HFFc6 (cell line): ENCODE data around the gene RELN. TPM values are rescaled to one million over a fixed set of nuclear protein-coding genes. Genes with fewer than 3 reads are reported as not detected.
A peak's percentile ranks its signal among the peaks of the same experiment; 100 is the strongest.

ENCODE experiments used
- DNase-seq: peaks from one replicate; pipeline ENCODE4 v3.0.0-alpha.2; 2018
- H3K27ac Mint-ChIP-seq: 2 replicates; pipeline ENCODE4 v1.8.0; 2020; ENCODE audit warnings: mild to moderate bottlenecking, mixed read lengths
- H3K27me3 Mint-ChIP-seq: 2 replicates; pipeline ENCODE4 v1.8.0; 2021; ENCODE audit warnings: mild to moderate bottlenecking, moderate library complexity, mixed read lengths; ENCODE audit not compliant: insufficient read depth
- H3K36me3 Mint-ChIP-seq: 2 replicates; pipeline ENCODE4 v1.8.0; 2021; ENCODE audit warnings: low read depth, mixed read lengths
- H3K4me1 Mint-ChIP-seq: 2 replicates; pipeline ENCODE4 v1.8.0; 2020; ENCODE audit warnings: low read depth, mixed read lengths
- H3K4me3 Mint-ChIP-seq: 2 replicates; pipeline ENCODE4 v1.8.0; 2020; ENCODE audit warnings: mild to moderate bottlenecking, moderate library complexity, mixed read lengths
- H3K9me3 Mint-ChIP-seq: 2 replicates; pipeline ENCODE4 v1.8.0; 2020; ENCODE audit warnings: mild to moderate bottlenecking, mixed read lengths
- total RNA-seq, 6 experiments: library from RNA; stranded (reverse); fragmentation: NEBNext Ultra II Directional; extraction: Animal tissue kit (Norgen Biotek cat#: 25700); gene quantifications; 2 replicates in 1 of 6; 3 replicates in 5 of 6; pipeline ENCODE4 v1.2.3, GENCODE V29; 2021
- TF ChIP-seq, protein P1 (sequence below): fragments of 200-600 bp; sonication (generic); IDR thresholded peaks from 2 replicates; pipeline ENCODE4 v1.5.0; 2021; ENCODE audit warnings: antibody characterized with exemption, mild to moderate bottlenecking

Gene RELN
- total RNA-seq, 6 experiments from 2014 or later: 0.02 to 0.24 (median 0.03) TPM

DNA sequence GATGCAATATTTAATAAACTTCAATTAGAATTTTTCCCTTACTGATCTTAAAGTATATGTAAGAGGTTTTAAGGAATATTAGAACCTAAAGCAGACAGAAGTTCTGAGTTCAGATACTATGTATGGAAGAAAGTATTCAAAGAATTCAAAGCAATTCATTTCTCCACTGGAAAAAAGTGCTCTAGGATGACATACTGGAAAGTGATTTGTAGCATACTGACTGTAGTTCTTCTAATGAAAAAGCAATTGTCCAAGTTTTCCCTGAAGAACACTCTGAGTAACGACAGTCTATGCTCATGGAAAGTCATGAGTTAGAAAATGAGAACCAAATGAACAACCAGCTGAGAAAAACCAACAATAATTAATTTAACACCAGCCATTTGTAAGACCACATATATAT, 362.7 kb downstream of the RELN start:
- Mint-ChIP-seq H3K27ac (0 out of 2 replicates have a peak overlapping the region, but pooled peaks have one; percentile 4), H3K36me3 (peaks cover 5% of the 10 kb centered on the region; the same call in 1 of the 2 replicates), H3K4me1 (peaks cover 46% of the 10 kb centered on the region), H3K27me3 (no peaks in the 10 kb centered on the region; the same call in 1 of the 2 replicates), H3K9me3 (no peaks in the 10 kb centered on the region), H3K4me3 (no peak overlapping the region)
- no peak for DNase-seq
- TF ChIP-seq, protein P1, sequence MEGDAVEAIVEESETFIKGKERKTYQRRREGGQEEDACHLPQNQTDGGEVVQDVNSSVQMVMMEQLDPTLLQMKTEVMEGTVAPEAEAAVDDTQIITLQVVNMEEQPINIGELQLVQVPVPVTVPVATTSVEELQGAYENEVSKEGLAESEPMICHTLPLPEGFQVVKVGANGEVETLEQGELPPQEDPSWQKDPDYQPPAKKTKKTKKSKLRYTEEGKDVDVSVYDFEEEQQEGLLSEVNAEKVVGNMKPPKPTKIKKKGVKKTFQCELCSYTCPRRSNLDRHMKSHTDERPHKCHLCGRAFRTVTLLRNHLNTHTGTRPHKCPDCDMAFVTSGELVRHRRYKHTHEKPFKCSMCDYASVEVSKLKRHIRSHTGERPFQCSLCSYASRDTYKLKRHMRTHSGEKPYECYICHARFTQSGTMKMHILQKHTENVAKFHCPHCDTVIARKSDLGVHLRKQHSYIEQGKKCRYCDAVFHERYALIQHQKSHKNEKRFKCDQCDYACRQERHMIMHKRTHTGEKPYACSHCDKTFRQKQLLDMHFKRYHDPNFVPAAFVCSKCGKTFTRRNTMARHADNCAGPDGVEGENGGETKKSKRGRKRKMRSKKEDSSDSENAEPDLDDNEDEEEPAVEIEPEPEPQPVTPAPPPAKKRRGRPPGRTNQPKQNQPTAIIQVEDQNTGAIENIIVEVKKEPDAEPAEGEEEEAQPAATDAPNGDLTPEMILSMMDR: no peak

DNA sequence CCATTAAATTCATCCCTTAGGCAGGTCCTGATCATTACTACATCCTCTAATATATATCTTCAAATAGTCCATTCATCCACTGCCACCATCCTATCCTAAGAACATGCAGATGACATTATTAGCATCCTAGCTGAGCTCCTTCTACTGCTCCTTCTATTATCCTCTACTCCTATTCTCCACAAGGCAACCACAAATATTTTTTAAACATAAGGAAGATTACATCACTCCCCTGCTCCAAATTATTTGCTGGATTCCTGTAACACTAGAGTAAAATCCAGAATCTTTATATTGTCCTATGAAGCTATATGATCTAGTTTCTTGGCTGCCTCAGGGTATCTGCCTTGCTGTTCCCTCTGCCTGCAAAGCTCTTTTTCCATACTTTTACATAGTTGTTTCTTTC, 367.2 kb downstream of the RELN start:
- no peak for DNase-seq
- Mint-ChIP-seq H3K27ac (no peak overlapping the region), H3K36me3 (peaks cover 7% of the 10 kb centered on the region; the same call in 1 of the 2 replicates), H3K27me3 (peaks cover 9% of the 10 kb centered on the region), H3K9me3 (peaks cover 7% of the 10 kb centered on the region; the same call in 1 of the 2 replicates), H3K4me3 (no peak overlapping the region), H3K4me1 (peaks cover 18% of the 10 kb centered on the region)
- TF ChIP-seq, protein P1: no peak

DNA sequence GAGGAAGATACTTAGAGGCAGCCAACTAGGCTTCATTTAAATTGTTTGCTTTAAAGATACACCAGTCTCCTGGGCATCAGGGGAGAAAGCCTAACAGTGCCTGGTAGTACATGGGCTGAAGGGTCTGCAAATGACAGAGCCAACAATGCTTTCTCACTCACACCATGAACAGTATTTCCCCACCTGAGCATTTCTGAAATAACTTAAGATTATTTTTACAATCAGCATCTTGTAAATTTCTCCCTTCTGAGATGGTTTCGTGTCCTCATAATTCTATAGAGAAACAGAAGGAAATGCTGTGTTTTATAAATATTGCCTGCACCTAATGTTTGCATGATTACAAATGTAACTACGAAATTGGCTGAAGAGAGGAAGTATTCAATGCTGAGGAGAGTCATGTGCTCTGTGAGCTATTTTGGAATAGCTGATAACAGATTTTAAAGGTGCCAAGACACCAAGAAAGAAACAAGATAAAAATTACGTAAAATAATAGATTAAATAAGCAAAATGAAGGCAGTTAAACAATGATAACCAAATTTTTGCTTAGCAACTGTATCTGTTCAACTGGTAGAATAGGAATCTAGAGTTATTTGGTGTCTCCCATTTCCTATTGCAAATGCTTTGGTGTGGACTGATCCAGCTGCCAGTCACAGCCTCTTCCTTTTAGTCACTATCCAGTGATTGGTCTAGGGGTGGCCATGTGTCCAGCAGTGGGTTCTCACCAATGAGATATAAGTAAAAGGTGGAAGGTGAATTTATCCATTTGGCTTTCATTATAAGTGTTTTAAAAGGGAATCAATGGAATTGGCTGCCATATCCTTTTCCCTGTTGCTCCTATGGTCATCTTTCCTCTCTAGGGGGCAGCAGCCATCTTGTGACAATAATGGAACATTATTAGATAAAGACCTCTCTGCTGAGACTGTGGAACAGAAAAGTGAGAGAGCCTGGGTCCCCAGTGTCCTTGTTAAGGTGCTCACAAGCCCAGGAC, 375.5 kb downstream of the RELN start:
- DNase-seq: no peak
- H3K36me3 Mint-ChIP-seq: no peaks in the 10 kb centered on the region
- H3K4me1 Mint-ChIP-seq: peaks cover 11% of the 10 kb centered on the region; the same call in 1 of the 2 replicates
- H3K27me3 Mint-ChIP-seq: peaks cover 10% of the 10 kb centered on the region
- H3K9me3 Mint-ChIP-seq: no peaks in the 10 kb centered on the region
- no peak overlapping the region for H3K4me3 Mint-ChIP-seq
- H3K27ac Mint-ChIP-seq: no peak overlapping the region
- TF ChIP-seq, protein P1: peak; percentile 70

DNA sequence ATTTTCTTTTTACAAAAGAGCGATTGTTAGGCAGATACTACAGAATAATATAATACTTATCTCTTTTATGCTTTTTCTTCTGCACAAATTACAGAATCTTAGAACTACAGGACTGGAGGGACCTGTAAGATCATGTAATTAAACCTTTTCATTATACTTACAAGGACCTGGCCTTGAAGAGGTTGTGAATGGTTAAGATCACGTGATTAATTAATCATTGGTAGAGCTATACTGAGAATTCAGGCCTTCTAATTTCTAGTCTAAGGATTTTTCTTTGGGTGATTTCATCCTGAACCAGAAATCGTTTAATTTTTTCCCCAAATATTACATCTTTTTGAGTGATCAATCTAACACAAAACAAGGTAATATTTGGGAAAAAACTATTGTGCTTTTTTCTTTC, 379.7 kb downstream of the RELN start:
- H3K9me3 Mint-ChIP-seq: no peaks in the 10 kb centered on the region
- TF ChIP-seq, protein P1: no peak
- H3K36me3 Mint-ChIP-seq: no peaks in the 10 kb centered on the region
- H3K4me1 Mint-ChIP-seq: peaks cover 16% of the 10 kb centered on the region; the same call in 1 of the 2 replicates
- H3K27me3 Mint-ChIP-seq: peaks cover 5% of the 10 kb centered on the region; the same call in 1 of the 2 replicates
- H3K27ac Mint-ChIP-seq: no peak overlapping the region
- no peak for DNase-seq
- H3K4me3 Mint-ChIP-seq: no peak overlapping the region

DNA sequence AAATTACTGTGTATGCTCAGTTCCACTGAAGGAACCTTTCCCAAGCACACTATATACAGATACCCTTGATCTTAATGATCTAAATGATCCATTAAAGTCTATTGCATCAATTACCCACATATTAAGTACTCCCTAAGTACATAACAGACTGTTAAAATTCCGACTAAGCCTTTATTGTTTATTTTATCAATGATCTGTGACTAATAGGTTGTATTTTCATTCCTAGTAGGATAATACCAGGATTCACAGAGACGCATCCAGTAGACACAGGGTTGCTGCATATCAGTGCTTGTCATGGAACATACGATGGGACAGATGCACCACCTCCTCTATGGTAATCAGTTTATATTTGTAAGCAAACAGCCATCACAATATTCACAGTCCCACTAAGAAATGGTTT, 383.8 kb downstream of the RELN start:
- Mint-ChIP-seq H3K36me3 (no peaks in the 10 kb centered on the region), H3K27me3 (peaks cover 5% of the 10 kb centered on the region; the same call in 1 of the 2 replicates), H3K4me1 (peaks cover 7% of the 10 kb centered on the region; the same call in 1 of the 2 replicates), H3K9me3 (no peaks in the 10 kb centered on the region), H3K4me3 (no peak overlapping the region), H3K27ac (no peak overlapping the region)
- DNase-seq: no peak
- TF ChIP-seq, protein P1: no peak
